ENCODE results near the gene ANKH.

DNA sequence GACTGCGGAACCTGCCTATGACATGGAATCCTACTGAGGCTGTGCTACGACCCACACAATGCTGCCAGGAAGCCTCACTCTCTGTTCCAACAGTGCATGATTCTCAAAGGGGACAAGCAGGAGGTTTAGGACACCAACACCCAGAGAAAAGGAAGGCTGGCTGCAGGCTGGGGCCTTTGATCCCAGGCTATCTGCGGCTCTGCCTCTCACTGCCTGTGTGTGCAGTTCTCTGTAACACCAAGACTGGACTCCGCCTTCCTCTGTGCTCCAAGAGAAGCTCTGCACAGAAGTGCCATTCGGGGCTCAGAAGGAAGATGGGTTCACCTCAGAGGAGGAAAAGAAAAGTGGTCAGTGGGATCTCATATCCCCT, 20.5 kb downstream of the ANKH start:
- TF ChIP-seq, protein P1, sequence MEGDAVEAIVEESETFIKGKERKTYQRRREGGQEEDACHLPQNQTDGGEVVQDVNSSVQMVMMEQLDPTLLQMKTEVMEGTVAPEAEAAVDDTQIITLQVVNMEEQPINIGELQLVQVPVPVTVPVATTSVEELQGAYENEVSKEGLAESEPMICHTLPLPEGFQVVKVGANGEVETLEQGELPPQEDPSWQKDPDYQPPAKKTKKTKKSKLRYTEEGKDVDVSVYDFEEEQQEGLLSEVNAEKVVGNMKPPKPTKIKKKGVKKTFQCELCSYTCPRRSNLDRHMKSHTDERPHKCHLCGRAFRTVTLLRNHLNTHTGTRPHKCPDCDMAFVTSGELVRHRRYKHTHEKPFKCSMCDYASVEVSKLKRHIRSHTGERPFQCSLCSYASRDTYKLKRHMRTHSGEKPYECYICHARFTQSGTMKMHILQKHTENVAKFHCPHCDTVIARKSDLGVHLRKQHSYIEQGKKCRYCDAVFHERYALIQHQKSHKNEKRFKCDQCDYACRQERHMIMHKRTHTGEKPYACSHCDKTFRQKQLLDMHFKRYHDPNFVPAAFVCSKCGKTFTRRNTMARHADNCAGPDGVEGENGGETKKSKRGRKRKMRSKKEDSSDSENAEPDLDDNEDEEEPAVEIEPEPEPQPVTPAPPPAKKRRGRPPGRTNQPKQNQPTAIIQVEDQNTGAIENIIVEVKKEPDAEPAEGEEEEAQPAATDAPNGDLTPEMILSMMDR (IDR thresholded peaks at IDR 0.05; ENCODE audit: poor library complexity, severe bottlenecking) = no peak
- TF ChIP-seq, protein P2, sequence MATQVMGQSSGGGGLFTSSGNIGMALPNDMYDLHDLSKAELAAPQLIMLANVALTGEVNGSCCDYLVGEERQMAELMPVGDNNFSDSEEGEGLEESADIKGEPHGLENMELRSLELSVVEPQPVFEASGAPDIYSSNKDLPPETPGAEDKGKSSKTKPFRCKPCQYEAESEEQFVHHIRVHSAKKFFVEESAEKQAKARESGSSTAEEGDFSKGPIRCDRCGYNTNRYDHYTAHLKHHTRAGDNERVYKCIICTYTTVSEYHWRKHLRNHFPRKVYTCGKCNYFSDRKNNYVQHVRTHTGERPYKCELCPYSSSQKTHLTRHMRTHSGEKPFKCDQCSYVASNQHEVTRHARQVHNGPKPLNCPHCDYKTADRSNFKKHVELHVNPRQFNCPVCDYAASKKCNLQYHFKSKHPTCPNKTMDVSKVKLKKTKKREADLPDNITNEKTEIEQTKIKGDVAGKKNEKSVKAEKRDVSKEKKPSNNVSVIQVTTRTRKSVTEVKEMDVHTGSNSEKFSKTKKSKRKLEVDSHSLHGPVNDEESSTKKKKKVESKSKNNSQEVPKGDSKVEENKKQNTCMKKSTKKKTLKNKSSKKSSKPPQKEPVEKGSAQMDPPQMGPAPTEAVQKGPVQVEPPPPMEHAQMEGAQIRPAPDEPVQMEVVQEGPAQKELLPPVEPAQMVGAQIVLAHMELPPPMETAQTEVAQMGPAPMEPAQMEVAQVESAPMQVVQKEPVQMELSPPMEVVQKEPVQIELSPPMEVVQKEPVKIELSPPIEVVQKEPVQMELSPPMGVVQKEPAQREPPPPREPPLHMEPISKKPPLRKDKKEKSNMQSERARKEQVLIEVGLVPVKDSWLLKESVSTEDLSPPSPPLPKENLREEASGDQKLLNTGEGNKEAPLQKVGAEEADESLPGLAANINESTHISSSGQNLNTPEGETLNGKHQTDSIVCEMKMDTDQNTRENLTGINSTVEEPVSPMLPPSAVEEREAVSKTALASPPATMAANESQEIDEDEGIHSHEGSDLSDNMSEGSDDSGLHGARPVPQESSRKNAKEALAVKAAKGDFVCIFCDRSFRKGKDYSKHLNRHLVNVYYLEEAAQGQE (IDR thresholded peaks at IDR 0.05; ENCODE audit: borderline replicate concordance) = no peak
- TF ChIP-seq POLR2AphosphoS5 (IDR thresholded peaks at IDR 0.05) = no peak
- TF ChIP-seq EP300 (conservative IDR thresholded peaks at IDR 0.05; ENCODE audit: poor library complexity, severe bottlenecking) = no peak
- TF ChIP-seq TAF1 (IDR thresholded peaks at IDR 0.05; ENCODE audit: low read depth) = no peak
- no peak for TF ChIP-seq EZH2 (IDR thresholded peaks at IDR 0.05; ENCODE audit: borderline replicate concordance, insufficient read depth, low read length, poor library complexity, severe bottlenecking)

Measured in neural cell (in vitro differentiated cells).